ENCODE data around the gene FCSK. TPM values are rescaled to one million over a fixed set of nuclear protein-coding genes. Genes with fewer than 3 reads are reported as not detected.

Gene FCSK
- total and polyA plus RNA-seq, 2 of the 13 experiments (the other 11 are each of a cell fraction or from before 2014, with no cell fraction given), result 9.1 to 19.2 TPM

GRCh38 chr16:70430667-70431536, 23.5 kb upstream of the FCSK start (continued):
- TF ChIP-seq ZSCAN9 (CRISPR knock-in tag; IDR thresholded peaks at IDR 0.05; ENCODE audit: borderline replicate concordance), result no peak
- peak; percentile 20 for TF ChIP-seq YY1 (IDR thresholded peaks at IDR 0.05; ENCODE audit: insufficient read depth, insufficient replicate concordance, low read depth, low read length)
- no peak for TF ChIP-seq ZNF543 (CRISPR knock-in tag; IDR thresholded peaks at IDR 0.05)
- no peak for TF ChIP-seq CCAR2 (optimal IDR thresholded peaks at IDR 0.05; ENCODE audit: low read depth, low read length)
- TF ChIP-seq ZNF687 (CRISPR knock-in tag; IDR thresholded peaks at IDR 0.05), result peak; percentile 45; the same call in 1 of the 2 replicates
- no peak for TF ChIP-seq ZKSCAN8 (CRISPR knock-in tag; IDR thresholded peaks at IDR 0.05; ENCODE audit: borderline replicate concordance)
- peak; percentile 2; the same call in 1 of the 2 replicates for TF ChIP-seq YEATS2 (CRISPR knock-in tag; IDR thresholded peaks at IDR 0.05; ENCODE audit: borderline replicate concordance)
- TF ChIP-seq ARID5B (CRISPR knock-in tag; IDR thresholded peaks at IDR 0.05), result no peak
- no peak for TF ChIP-seq PITX1 (CRISPR knock-in tag; IDR thresholded peaks at IDR 0.05)
- no peak for TF ChIP-seq ZNF510 (CRISPR knock-in tag; IDR thresholded peaks at IDR 0.05; ENCODE audit: low read depth)
- no peak for TF ChIP-seq AGO2 (optimal IDR thresholded peaks at IDR 0.05; ENCODE audit: low read depth, low read length)
- TF ChIP-seq JUND (CRISPR knock-in tag; IDR thresholded peaks at IDR 0.05), result no peak
- no peak for TF ChIP-seq CAMTA2 (CRISPR knock-in tag; IDR thresholded peaks at IDR 0.05; ENCODE audit: borderline replicate concordance)
- TF ChIP-seq ZNF251 (CRISPR knock-in tag; IDR thresholded peaks at IDR 0.05), result no peak
- peak; percentile 12; the same call in 1 of the 2 replicates for TF ChIP-seq SALL1 (CRISPR knock-in tag; IDR thresholded peaks at IDR 0.05)
- TF ChIP-seq ZBTB4 (CRISPR knock-in tag; IDR thresholded peaks at IDR 0.05; ENCODE audit: borderline replicate concordance), result 0 out of 2 replicates have a peak, but pooled peaks have one; percentile 24
- no peak for TF ChIP-seq ZNF34 (CRISPR knock-in tag; IDR thresholded peaks at IDR 0.05; ENCODE audit: borderline replicate concordance)

Data from HepG2 (cell line).